HK-2 (cell line): ENCODE data around the gene LTBP4.
"Not testable (repeated sequence)": the region's sequence is repeated elsewhere in the genome, so short reads cannot be mapped to it uniquely, and the experiment has no call there.

Experiments
- DNase-seq: peaks from one replicate; pipeline ENCODE4 v3.0.0-alpha.2; 2018; ENCODE audit not compliant: unreplicated experiment

LTBP4 gene, protein sequence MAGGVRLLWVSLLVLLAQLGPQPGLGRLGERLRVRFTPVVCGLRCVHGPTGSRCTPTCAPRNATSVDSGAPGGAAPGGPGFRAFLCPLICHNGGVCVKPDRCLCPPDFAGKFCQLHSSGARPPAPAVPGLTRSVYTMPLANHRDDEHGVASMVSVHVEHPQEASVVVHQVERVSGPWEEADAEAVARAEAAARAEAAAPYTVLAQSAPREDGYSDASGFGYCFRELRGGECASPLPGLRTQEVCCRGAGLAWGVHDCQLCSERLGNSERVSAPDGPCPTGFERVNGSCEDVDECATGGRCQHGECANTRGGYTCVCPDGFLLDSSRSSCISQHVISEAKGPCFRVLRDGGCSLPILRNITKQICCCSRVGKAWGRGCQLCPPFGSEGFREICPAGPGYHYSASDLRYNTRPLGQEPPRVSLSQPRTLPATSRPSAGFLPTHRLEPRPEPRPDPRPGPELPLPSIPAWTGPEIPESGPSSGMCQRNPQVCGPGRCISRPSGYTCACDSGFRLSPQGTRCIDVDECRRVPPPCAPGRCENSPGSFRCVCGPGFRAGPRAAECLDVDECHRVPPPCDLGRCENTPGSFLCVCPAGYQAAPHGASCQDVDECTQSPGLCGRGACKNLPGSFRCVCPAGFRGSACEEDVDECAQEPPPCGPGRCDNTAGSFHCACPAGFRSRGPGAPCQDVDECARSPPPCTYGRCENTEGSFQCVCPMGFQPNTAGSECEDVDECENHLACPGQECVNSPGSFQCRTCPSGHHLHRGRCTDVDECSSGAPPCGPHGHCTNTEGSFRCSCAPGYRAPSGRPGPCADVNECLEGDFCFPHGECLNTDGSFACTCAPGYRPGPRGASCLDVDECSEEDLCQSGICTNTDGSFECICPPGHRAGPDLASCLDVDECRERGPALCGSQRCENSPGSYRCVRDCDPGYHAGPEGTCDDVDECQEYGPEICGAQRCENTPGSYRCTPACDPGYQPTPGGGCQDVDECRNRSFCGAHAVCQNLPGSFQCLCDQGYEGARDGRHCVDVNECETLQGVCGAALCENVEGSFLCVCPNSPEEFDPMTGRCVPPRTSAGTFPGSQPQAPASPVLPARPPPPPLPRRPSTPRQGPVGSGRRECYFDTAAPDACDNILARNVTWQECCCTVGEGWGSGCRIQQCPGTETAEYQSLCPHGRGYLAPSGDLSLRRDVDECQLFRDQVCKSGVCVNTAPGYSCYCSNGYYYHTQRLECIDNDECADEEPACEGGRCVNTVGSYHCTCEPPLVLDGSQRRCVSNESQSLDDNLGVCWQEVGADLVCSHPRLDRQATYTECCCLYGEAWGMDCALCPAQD (N-terminal part only)

DNA sequence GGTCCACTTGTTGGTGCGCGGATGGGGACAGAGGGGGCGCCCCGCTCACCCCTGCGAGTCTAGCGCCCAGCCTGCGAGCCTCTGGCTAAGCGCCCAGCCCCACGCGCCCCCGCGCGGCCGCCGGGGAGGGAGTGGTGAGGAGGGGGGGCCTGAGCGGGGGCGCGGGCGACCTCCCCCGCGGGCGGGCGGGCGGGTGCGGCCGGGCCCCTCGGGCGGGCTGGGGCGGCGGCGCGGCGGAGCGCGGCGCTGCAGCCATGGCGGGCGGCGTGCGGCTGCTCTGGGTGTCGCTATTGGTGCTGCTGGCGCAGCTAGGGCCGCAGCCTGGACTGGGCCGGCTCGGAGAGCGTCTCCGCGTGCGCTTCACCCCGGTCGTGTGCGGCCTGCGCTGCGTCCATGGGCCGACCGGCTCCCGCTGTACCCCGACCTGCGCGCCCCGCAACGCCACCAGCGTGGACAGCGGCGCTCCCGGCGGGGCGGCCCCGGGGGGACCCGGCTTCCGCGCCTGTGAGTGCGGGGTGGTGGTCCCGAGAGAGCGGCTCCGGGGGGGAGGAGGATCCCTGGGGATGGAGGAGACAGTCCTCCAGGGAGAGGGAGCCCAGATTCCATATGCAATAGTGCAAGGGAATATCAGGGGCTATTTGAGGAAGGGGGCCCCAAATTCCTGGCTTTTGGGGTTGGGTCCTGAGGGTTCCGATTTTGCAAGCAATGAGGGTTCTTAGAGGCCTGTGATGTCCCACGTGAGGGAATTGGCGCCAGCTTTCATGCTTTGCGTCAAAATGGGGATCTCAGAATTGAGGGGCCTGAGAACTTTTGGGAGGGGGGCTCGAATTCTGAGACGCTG, at the start of gene LTBP4:
LTBP4 (plus strand) TSS at position 236 of the 841 bp plus-strand sequence; CDS start at position 255, 19 bp downstream.
- DNase-seq: no peak

DNA sequence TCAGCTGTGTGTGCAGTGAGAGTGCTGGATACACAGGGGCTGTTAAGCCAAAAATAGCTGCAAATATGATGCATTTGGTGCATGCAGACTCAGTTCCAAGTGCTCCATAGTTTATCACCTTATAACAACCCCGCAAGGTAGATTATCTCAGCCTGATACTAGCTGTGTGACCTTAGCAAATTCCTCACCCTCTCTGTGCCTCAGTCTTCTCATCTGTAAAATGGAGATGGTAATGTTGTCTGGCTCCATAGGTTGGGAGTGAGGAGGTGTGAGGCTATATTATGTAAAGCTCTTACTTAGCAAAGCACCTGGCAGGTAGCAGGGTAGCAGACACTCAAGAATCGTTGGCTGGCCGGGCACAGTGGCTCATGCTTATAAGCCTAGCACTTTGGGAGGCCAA, 48.3 kb upstream of the LTBP4 start:
- DNase-seq: no peak

GRCh38 chr19:40553885-40554857, 47.0 kb upstream of the LTBP4 start:
- DNase-seq: no peak

DNA sequence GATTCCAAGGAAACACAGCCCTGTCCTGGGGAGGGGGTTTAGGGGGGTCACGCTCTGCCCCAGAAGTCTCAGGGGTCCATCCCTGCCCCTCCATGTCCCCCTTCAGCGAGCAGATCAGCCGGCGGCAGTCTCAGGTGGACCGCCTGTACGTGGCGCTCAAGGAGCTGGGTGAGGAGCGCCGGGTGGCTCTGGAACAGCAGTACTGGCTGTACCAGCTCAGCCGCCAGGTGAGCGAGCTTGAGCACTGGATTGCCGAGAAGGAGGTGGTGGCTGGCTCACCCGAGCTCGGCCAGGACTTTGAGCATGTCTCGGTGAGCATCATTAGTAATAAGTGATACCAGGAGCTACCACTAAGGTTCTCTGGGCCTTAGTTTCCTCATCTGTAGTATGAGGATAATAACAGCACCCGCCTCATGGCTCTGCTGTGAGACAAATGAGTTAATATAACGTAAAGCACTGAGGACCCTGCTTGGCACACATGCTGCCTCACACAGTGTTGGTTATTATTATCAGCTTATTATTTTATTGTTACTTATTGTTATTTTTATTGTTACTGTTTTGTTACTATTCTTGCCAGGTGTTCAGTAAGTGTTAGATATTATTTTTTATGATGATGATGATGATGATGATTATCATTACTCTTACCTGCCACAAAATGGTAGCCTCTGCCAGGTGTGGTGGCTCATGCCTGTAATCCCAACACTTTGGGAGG, 45.0 kb upstream of the LTBP4 start:
- DNase-seq: no peak

- no peak for DNase-seq
These were observed 44.1 kb upstream of the LTBP4 start for GRCh38 chr19:40556953-40557530.

GRCh38 chr19:40559394-40559793, 41.8 kb upstream of the LTBP4 start:
- DNase-seq: no peak

DNA sequence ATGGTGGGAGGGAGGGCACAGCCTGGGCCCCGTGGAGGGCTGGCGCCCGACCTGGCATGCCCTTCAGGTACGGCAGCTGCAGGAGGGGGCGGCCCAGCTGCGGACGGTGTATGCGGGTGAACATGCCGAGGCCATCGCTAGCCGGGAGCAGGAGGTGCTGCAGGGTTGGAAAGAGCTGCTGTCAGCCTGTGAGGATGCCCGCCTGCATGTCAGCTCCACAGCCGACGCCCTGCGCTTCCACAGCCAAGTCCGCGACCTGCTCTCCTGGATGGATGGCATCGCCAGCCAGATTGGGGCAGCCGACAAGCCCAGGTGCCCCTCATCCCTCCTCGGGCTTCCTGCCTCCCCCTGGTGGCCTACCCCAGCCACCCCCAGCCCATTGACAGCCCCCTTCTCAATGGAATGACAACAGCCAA, 41.1 kb upstream of the LTBP4 start:
- no peak for DNase-seq

- DNase-seq: no peak
These were observed 39.2 kb upstream of the LTBP4 start for GRCh38 chr19:40561947-40562346.

DNA sequence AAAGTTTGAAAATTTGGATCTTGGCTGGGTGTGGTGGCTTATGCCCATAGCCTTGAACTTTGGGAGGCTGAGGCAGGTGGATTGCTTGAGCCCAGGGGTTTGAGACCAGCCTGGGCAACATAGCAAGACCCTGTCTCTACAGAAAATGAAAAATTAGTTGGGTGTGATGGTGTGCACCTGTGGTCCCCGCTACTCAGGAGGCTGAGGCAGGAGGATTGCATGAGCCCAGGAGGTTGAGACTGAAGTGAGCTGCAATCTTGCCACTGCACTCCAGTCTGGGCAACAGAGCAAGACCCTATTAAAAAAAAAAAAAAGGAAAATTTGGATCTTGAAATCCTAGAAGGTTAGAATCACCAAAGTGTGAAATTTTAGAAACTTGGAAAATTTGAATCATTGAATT, 36.6 kb upstream of the LTBP4 start:
- not testable (repeated sequence) for DNase-seq

DNA sequence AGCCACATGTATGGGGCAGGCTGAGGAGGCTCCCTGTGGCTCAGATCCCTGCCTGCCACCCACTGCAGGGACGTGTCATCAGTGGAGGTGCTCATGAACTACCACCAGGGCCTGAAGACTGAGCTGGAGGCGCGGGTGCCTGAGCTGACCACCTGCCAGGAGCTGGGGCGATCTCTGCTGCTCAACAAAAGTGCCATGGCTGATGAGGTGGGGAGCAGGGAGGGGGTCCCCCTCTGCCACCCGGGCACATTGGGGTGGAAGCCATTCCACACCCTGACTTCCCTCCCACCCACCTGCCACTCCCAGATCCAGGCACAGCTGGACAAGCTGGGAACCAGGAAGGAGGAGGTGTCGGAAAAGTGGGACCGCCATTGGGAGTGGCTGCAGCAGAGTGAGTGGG, 35.8 kb upstream of the LTBP4 start:
- DNase-seq: no peak

- no peak for DNase-seq
These were observed 35.2 kb upstream of the LTBP4 start for GRCh38 chr19:40565910-40566495.

DNA sequence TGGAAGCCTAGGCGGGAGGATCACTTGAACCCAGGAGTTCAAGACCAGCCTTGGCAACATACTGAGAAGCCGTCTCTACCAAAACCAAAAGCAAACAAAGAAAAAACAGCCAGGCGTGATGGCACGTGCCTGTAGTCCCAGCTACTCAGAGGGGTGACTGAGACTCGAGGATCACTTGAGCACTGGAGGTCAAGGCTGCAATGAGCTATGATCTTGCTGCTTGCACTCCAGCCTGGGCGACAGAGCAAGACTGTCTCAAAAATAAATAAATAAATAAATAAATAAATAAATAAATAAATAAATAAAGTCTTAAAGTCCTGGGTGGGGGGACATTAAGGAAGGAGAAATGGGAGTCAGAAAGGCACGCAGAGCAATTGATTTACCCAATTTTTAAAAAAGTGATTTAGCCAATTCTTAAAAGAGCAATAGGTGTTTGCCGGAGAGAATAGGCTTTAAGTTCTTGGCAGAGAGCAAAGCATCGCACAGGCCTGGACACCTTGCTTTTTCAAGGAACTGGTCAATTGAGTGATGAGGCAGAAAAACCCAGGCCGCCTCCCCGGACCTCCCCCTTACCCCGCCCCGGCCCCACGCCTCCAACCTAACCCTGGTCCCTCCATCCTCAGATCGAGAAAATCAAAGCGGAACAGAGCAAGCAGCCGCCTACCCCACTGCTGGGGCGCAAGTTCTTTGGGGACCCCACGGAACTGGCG, 34.0 kb upstream of the LTBP4 start:
- no peak for DNase-seq

GRCh38 chr19:40567750-40568494, 33.2 kb upstream of the LTBP4 start:
- DNase-seq: no peak

DNA sequence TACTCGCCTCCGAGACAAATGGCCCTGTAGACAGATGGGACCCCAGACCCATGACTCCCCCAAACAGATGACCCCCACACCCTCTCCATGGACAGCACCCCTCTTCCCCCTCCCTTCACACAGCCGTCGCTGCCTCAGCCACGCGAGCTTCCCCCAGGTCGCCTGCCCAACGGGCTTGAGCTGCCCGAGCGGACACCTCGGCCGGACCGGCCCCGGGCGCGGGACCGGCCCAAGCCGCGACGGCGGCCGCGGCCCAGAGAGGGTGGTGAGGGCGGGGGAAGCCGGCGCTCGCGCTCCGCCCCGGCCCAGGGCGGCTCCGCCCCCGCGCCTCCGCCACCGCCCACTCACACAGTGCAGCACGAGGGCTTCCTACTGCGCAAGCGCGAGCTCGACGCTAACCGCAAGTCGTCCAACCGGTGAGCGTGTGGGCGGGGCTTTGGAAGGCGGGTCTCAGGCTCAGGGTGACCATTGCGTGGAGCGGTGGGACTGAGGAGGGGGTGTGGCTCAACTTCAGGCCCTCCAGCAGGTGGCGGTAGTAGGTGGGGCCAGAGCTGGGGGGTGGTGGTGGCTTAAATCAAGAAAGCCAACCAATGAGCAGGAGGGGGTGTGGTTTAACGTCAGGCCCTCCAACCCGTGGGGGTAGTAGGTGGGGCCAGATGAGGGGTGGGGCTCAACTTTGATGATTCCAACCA, 30.7 kb upstream of the LTBP4 start:
- peak; percentile 100 for DNase-seq

GRCh38 chr19:40571005-40571318, 30.2 kb upstream of the LTBP4 start:
- DNase-seq: no peak

DNA sequence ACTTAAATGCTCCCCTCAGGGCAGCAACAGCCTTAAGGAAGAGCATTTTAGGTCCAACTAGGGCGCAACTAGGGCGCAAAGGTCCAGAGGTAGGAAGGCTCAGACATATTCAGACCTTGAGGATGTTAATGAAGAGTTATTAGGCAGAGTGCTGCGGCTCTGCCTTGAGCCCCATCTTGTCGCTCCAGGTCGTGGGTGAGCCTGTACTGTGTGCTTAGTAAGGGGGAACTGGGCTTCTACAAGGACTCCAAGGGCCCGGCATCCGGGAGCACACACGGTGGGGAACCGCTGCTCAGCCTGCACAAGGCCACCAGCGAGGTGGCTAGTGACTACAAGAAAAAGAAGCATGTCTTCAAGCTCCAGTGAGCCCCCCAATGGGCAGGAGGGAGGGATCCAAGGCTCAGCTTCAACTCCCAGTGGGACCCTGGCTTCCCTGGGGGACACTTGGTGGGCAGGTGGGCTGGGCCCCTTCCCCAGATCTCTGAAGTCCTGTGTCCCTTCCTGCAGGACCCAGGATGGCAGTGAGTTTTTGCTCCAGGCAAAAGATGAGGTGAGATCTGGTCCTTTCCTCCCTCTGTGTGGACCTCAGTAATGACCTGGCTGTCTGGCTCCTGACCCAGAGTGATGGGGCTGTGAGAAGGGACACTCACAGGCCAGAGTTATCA, 29.2 kb upstream of the LTBP4 start:
- DNase-seq: no peak
